Measurements from ENCODE around the gene PELI1. TPM values are rescaled to one million over a fixed set of nuclear protein-coding genes. Genes with fewer than 3 reads are reported as not detected.

Gene PELI1
- polyA plus RNA-seq, 1 donor from 2014 or later: 34.9 TPM

DNA sequence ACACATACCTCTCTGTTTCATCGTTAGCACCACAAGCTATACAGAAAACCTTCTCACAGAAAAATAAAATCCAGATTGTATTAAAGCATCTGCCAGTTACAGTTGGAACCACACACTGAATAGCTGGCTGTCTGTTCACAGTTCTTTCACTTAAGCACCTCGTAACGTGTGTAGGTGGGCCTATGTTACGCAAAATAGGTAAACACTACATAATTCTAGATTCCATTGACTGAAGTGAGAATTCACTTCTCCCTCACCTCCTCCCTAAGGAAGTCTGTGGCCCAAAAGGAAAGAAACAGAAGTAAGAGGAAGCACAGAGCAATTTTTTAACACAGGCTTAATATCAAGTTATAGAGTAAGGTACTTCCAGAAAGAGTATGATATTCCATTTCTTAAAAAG is 24.9 kb downstream of the PELI1 start:
- no peaks in the 10 kb centered on the region for H3K9me3 ChIP-seq (ENCODE audit: low read length)
- H3K27me3 ChIP-seq (ENCODE audit: insufficient read depth, low read depth, low read length): no peaks in the 10 kb centered on the region
- H3K36me3 ChIP-seq (ENCODE audit: insufficient read depth, low read length): no peaks in the 10 kb centered on the region
- no peaks in the 10 kb centered on the region for H3F3A ChIP-seq (ENCODE audit: insufficient read depth, low read length, poor library complexity, severe bottlenecking)
- no peaks in the 10 kb centered on the region for H4K20me1 ChIP-seq (ENCODE audit: insufficient read depth)
- H3K9ac ChIP-seq (ENCODE audit: low read length): no peak overlapping the region
- peaks cover 54% of the 10 kb centered on the region for H3K79me2 ChIP-seq (replicated peaks; ENCODE audit: insufficient read depth, low read length)
- no peaks in the 10 kb centered on the region for H3K9me2 ChIP-seq (ENCODE audit: insufficient read depth, low read length)
- H2AFZ ChIP-seq (ENCODE audit: low read depth, low read length): no peak overlapping the region
- H3K4me2 ChIP-seq (ENCODE audit: low read length): no peak overlapping the region
- H3K27ac ChIP-seq (ENCODE audit: low read length): no peak overlapping the region
- TF ChIP-seq CTCF (IDR thresholded peaks at IDR 0.05; ENCODE audit: poor library complexity, severe bottlenecking) (no peak), EP300 (conservative IDR thresholded peaks at IDR 0.05; ENCODE audit: poor library complexity, severe bottlenecking) (no peak), MXI1 (conservative IDR thresholded peaks at IDR 0.05; ENCODE audit: poor library complexity, severe bottlenecking) (no peak), REST (IDR thresholded peaks at IDR 0.05; ENCODE audit: borderline replicate concordance) (no peak), SMC3 (conservative IDR thresholded peaks at IDR 0.05; ENCODE audit: poor library complexity) (no peak), TAF1 (IDR thresholded peaks at IDR 0.05; ENCODE audit: low read depth) (no peak), EZH2 (IDR thresholded peaks at IDR 0.05; ENCODE audit: borderline replicate concordance, insufficient read depth, low read length, poor library complexity, severe bottlenecking) (no peak), POLR2AphosphoS5 (IDR thresholded peaks at IDR 0.05) (no peak), RAD21 (conservative IDR thresholded peaks at IDR 0.05) (no peak)
- no peak overlapping the region for H3K4me3 ChIP-seq (ENCODE audit: low read length)

DNA sequence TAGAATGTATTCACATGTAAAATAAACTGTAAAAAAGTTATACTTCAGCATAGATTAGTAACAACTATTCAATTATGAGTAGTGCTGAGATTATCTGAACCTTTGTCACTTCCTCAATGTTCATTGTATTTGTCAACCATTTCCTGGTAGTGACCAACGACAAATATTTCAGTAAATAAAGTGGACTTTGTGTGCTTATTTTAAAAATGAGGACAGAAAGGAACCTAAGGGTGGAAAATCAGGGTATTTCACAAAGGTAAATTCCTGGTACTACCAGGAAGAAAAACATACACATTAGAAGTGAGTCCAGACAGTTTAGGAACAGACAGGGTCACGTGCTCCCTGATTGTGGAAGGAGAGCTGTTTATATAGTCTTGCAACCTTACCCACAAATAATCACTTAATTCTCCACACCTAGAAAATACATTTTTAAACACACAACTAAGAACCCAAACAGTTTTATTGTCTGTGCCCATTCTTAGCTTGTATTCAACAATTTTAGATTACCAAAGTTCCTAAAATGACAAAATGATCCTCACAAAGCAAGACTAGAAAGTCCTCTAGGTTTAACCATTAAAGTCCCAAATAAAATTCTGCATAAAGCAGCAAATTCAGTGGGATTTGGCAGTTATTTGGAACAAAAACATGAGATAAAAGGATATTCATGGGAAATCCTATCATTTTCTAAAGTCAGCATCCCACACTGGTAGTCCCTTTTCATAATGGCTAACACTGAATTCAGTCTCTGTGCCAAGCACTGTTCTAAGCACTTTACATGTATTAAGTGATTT is 28.2 kb downstream of the PELI1 start:
- H3K9me3 ChIP-seq (ENCODE audit: low read length): no peaks in the 10 kb centered on the region
- no peak overlapping the region for H3K9ac ChIP-seq (ENCODE audit: low read length)
- H2AFZ ChIP-seq (ENCODE audit: low read depth, low read length): no peak overlapping the region
- no peaks in the 10 kb centered on the region for H3K36me3 ChIP-seq (ENCODE audit: insufficient read depth, low read length)
- no peaks in the 10 kb centered on the region for H3F3A ChIP-seq (ENCODE audit: insufficient read depth, low read length, poor library complexity, severe bottlenecking)
- H3K4me2 ChIP-seq (ENCODE audit: low read length): no peak overlapping the region
- H3K4me3 ChIP-seq (ENCODE audit: low read length): no peak overlapping the region
- H3K79me2 ChIP-seq (replicated peaks; ENCODE audit: insufficient read depth, low read length): peaks cover 56% of the 10 kb centered on the region
- H3K27ac ChIP-seq (ENCODE audit: low read length): no peak overlapping the region
- no peaks in the 10 kb centered on the region for H3K9me2 ChIP-seq (ENCODE audit: insufficient read depth, low read length)
- TF ChIP-seq SMC3 (conservative IDR thresholded peaks at IDR 0.05; ENCODE audit: poor library complexity) (no peak), REST (IDR thresholded peaks at IDR 0.05; ENCODE audit: borderline replicate concordance) (no peak), TAF1 (IDR thresholded peaks at IDR 0.05; ENCODE audit: low read depth) (no peak), RAD21 (conservative IDR thresholded peaks at IDR 0.05) (no peak), CTCF (IDR thresholded peaks at IDR 0.05; ENCODE audit: poor library complexity, severe bottlenecking) (no peak), EP300 (conservative IDR thresholded peaks at IDR 0.05; ENCODE audit: poor library complexity, severe bottlenecking) (no peak), MXI1 (conservative IDR thresholded peaks at IDR 0.05; ENCODE audit: poor library complexity, severe bottlenecking) (no peak), EZH2 (IDR thresholded peaks at IDR 0.05; ENCODE audit: borderline replicate concordance, insufficient read depth, low read length, poor library complexity, severe bottlenecking) (no peak), POLR2AphosphoS5 (IDR thresholded peaks at IDR 0.05) (no peak)
- H3K27me3 ChIP-seq (ENCODE audit: insufficient read depth, low read depth, low read length): no peaks in the 10 kb centered on the region
- no peaks in the 10 kb centered on the region for H4K20me1 ChIP-seq (ENCODE audit: insufficient read depth)

All from neural cell (in vitro differentiated cells).